Sigmoid colon (tissue), 4 donors: Measurements from ENCODE around the gene UBALD1.

Source experiments
- EP300 ChIP-seq, 4 donors: sonication (generic); formaldehyde crosslinking; IDR thresholded peaks; one replicate each; pipeline ENCODE4 v1.6.1; 2017; ENCODE audit warnings: antibody characterized with exemption in 4 of 4
- POLR2A ChIP-seq, 2 donors: fragments of 450-650 bp; IDR thresholded peaks; one replicate each; pipeline ENCODE4 v1.6.1; 2016; ENCODE audit warnings: antibody characterized with exemption in 2 of 2, mild to moderate bottlenecking in 2 of 2, moderate library complexity in 2 of 2
- TF ChIP-seq, protein P1 (sequence below), 4 experiments: fragments of 450-650 bp in 3 of 4; fragments of 200-600 bp in 1 of 4; IDR thresholded peaks; one replicate each; pipeline ENCODE4 v1.5.1; 2016 to 2019; ENCODE audit warnings: antibody characterized with exemption in 4 of 4, mild to moderate bottlenecking in 3 of 4, moderate library complexity in 2 of 4

DNA sequence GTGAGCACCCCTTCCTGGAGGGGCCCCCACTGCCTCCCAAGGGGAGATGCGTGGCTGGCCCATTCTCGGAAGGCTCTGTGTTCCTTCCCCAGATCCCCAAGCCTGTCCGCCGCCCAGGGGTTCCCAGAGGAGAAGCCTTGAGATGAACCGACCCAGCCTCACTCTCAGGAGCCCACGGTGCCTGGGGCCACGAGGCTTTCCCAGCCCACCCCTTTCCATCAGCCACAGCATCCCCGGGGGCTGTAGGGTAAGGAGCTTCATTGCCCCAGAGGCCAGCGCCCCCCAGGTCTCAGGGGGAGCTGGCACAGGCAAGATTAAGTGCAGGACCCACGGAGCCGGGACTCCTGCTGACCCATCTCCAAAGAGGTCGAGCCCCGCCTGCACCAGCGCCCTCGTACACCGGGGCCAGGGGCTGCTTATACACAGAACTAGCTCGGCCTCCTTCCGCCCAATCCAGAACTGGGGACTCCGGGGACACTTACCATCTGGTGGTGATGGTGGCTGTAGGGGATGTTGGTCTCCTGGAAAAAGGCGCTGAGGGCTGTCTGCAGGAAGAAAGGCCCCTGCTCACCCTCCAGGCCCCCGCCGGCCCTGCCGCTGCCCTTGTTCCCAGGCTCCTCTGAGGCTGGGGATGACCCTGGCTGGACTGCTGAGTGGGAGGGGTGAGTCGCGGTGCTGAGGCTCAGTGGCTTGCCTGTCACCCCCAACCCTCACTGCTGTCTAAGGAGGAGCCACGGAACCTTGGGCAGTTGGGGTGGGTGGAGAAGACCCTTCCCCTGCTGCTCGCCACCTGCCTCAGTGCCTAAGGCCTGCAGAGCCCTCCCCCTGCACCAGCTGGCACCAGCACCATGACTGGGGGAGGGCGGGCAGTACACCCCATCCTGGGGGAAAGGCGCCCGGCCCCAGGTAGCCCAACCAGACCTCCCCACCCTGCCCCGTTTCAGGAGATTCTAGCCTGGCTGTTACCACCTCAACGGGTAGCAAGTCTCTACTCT, 4.4 kb downstream of the UBALD1 start:
- TF ChIP-seq EP300 (IDR thresholded peaks at IDR 0.05) (no peak), POLR2A (IDR thresholded peaks at IDR 0.05) (no peak)
- TF ChIP-seq, protein P1, sequence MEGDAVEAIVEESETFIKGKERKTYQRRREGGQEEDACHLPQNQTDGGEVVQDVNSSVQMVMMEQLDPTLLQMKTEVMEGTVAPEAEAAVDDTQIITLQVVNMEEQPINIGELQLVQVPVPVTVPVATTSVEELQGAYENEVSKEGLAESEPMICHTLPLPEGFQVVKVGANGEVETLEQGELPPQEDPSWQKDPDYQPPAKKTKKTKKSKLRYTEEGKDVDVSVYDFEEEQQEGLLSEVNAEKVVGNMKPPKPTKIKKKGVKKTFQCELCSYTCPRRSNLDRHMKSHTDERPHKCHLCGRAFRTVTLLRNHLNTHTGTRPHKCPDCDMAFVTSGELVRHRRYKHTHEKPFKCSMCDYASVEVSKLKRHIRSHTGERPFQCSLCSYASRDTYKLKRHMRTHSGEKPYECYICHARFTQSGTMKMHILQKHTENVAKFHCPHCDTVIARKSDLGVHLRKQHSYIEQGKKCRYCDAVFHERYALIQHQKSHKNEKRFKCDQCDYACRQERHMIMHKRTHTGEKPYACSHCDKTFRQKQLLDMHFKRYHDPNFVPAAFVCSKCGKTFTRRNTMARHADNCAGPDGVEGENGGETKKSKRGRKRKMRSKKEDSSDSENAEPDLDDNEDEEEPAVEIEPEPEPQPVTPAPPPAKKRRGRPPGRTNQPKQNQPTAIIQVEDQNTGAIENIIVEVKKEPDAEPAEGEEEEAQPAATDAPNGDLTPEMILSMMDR (IDR thresholded peaks at IDR 0.05): no peak
